Measurements from ENCODE around the gene PTEN.

- no peak for TF ChIP-seq CTCF (IDR thresholded peaks at IDR 0.05; ENCODE audit: low read depth, low read length)
- no peak for TF ChIP-seq EZH2phosphoT487 (IDR thresholded peaks at IDR 0.05; ENCODE audit: low read depth)
Measured at GRCh38 chr10:87836098-87836497, 27.3 kb upstream of the PTEN start.
